A673 (cell line): Measurements from ENCODE around the gene MLH3. TPM values are rescaled to one million over a fixed set of nuclear protein-coding genes. Genes with fewer than 3 reads are reported as not detected.

Source experiments
- BruUV-seq: library from RNA; stranded (reverse); fragments of 400-500 nt; replicated peaks from 2 replicates; lab custom pipeline; 2021; lab: Mats Ljungman, UMichigan
- CTCF ChIA-PET: fragments of 300-600 bp; sonication (Branson Sonifier 250); formaldehyde crosslinking; loops from one replicate; lab custom pipeline; 2022; ENCODE audit warnings: antibody characterized with exemption; lab: Charles Lee
- POLR2A ChIA-PET: fragments of 300-600 bp; sonication (Branson Sonifier 250); formaldehyde crosslinking; loops from one replicate; lab custom pipeline; 2022; ENCODE audit warnings: antibody characterized with exemption; ENCODE audit not compliant: low non-redundant PET; lab: Charles Lee
- DNase-seq: peaks from one replicate; pipeline ENCODE4 v3.0.0-alpha.2; 2015; ENCODE audit warnings: low spot score
- H3K27ac ChIP-seq: fragments of 200-600 bp; sonication (generic); 2 replicates; pipeline ENCODE4 v1.5.1; 2016; ENCODE audit warnings: mixed run types, low read depth, mild to moderate bottlenecking, mixed read lengths, antibody characterized with exemption, low read length; ENCODE audit not compliant: poor library complexity, severe bottlenecking
- H3K27me3 ChIP-seq: fragments of 200-600 bp; sonication (generic); replicated peaks from 2 replicates; pipeline ENCODE4 v1.6.1; 2017; ENCODE audit warnings: mixed run types, low read depth, mild to moderate bottlenecking, mixed read lengths, antibody characterized with exemption, low read length; ENCODE audit not compliant: insufficient read depth, poor library complexity
- H3K36me3 ChIP-seq: fragments of 200-600 bp; sonication (generic); 2 replicates; pipeline ENCODE4 v1.6.1; 2016; ENCODE audit warnings: mixed run types, mild to moderate bottlenecking, mixed read lengths, antibody characterized with exemption, low read length; ENCODE audit not compliant: insufficient read depth, poor library complexity, severe bottlenecking
- H3K4me1 ChIP-seq: fragments of 200-600 bp; sonication (generic); 2 replicates; pipeline ENCODE4 v1.6.1; 2017; ENCODE audit warnings: mixed run types, mild to moderate bottlenecking, mixed read lengths, antibody characterized with exemption, low read length; ENCODE audit not compliant: insufficient read depth, poor library complexity, severe bottlenecking
- H3K4me3 ChIP-seq: fragments of 200-600 bp; sonication (generic); 2 replicates; pipeline ENCODE4 v1.5.1; 2016; ENCODE audit warnings: low read depth, mixed run types, mild to moderate bottlenecking, mixed read lengths, low read length; ENCODE audit not compliant: poor library complexity, severe bottlenecking
- H3K9me3 ChIP-seq: fragments of 200-600 bp; sonication (generic); 2 replicates; pipeline ENCODE4 v1.6.1; 2016; ENCODE audit warnings: mixed run types, low read depth, mild to moderate bottlenecking, mixed read lengths, antibody characterized with exemption, low read length; ENCODE audit not compliant: poor library complexity, severe bottlenecking
- CTCF ChIP-seq: fragments of 300-800, 200-600 bp; sonication (generic); conservative IDR thresholded peaks from 2 replicates; pipeline ENCODE4 v1.5.1; 2017; ENCODE audit warnings: low read depth, mild to moderate bottlenecking, antibody characterized with exemption, low read length, moderate library complexity, mixed read lengths
- EZH2 ChIP-seq: fragments of 200-600 bp; sonication (generic); IDR thresholded peaks from 2 replicates; pipeline ENCODE4 v1.6.1; 2017; ENCODE audit warnings: borderline replicate concordance, low read depth, mild to moderate bottlenecking, mixed read lengths, antibody characterized with exemption, low read length; ENCODE audit not compliant: poor library complexity, severe bottlenecking
- intact Hi-C: fragments of 100-400 bp; cut with micrococcal nuclease; formaldehyde crosslinking; loops from one replicate; pipeline ENCODE4 v1.10.0; 2022; ENCODE audit not compliant: unreplicated experiment
- total RNA-seq: library from RNA; stranded (reverse); gene quantifications from 2 replicates; pipeline ENCODE4 v1.2.3, GENCODE V29; 2021

Gene MLH3
- total RNA-seq, 1 experiment from 2014 or later, result 24.0 TPM

DNA sequence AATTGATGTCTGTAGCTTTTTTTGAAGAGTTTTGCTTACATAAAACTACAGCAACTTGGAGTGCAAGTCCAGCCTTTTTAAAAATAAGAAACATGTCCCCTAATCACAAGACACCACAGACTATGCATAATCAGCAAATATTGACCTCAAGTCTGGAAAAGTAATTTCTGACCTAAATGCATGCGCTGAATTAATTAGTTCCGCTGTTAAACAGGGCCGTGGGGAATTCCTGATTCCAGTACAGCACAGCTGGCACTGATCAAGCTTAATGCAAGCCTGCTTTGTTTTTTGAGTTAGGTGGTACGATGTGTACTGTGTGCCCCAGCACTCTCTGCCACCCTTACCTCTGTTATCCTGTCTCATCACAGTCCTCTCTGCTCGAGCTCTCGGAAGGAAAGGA is 9.2 kb downstream of the MLH3 start:
- Histone ChIP-seq H3K4me1 (peaks cover 36% of the 10 kb centered on the region), H3K9me3 (no peaks in the 10 kb centered on the region), H3K27me3 (no peaks in the 10 kb centered on the region), H3K36me3 (no peaks in the 10 kb centered on the region), H3K4me3 (no peak overlapping the region), H3K27ac (no peak overlapping the region)
- DNase-seq, result peak; percentile 85
- ChIA-PET POLR2A (no interaction called here), CTCF (no interaction called here)
- intact Hi-C loops, result no loop called here
- TF ChIP-seq EZH2, result no peak
- TF ChIP-seq CTCF, result no peak
- BruUV-seq, result no TSS peak

- POLR2A ChIA-PET, result interaction anchor here (0.7 kb wide), 1 partner anchor 87 kb away, joined by 6 read pairs; no protein-coding TSS in a partner anchor
- Histone ChIP-seq H3K27ac (no peak overlapping the region), H3K4me3 (no peak overlapping the region), H3K9me3 (no peaks in the 10 kb centered on the region), H3K27me3 (no peaks in the 10 kb centered on the region), H3K36me3 (no peaks in the 10 kb centered on the region), H3K4me1 (peaks cover 36% of the 10 kb centered on the region)
- TF ChIP-seq CTCF (no peak), EZH2 (no peak)
- no peak for DNase-seq
- no TSS peak for BruUV-seq
- CTCF ChIA-PET, result no interaction called here
- intact Hi-C loops, result no loop called here
Measured at GRCh38 chr14:75041613-75042012, 9.7 kb downstream of the MLH3 start.

GRCh38 chr14:75040959-75041358 is 10.3 kb downstream of the MLH3 start:
- Histone ChIP-seq H3K27me3 (no peaks in the 10 kb centered on the region), H3K9me3 (no peaks in the 10 kb centered on the region), H3K4me3 (no peak overlapping the region), H3K36me3 (no peaks in the 10 kb centered on the region), H3K27ac (no peak overlapping the region), H3K4me1 (peaks cover 36% of the 10 kb centered on the region)
- ChIA-PET POLR2A (interaction anchor here (0.7 kb wide), 1 partner anchor 87 kb away, joined by 6 read pairs; no protein-coding TSS in a partner anchor), CTCF (no interaction called here)
- TF ChIP-seq EZH2 (no peak), CTCF (no peak)
- intact Hi-C loops, result no loop called here
- no peak for DNase-seq
- BruUV-seq, result no TSS peak
